T-helper 2 cell treated with Interferon-gamma antibody and Interleukin-4, amounts not matched to agents 5 μg/mL and 100 μg/mL, for 36 hours (primary cell): ENCODE results near the gene ESPNL.

Experiments
- DNase-seq: peaks from one replicate; pipeline ENCODE4 v3.0.0; 2021; ENCODE audit warnings: low spot score
- H3K27ac Mint-ChIP-seq: one replicate; pipeline ENCODE4 v1.8.0; 2021; ENCODE audit warnings: mild to moderate bottlenecking, mixed read lengths
- H3K27me3 Mint-ChIP-seq: one replicate; pipeline ENCODE4 v1.8.0; 2021; ENCODE audit warnings: low read depth, mixed read lengths
- H3K36me3 Mint-ChIP-seq: one replicate; pipeline ENCODE4 v1.8.0; 2021; ENCODE audit warnings: low read depth, mixed read lengths
- H3K4me1 Mint-ChIP-seq: one replicate; pipeline ENCODE4 v1.8.0; 2021; ENCODE audit warnings: low read depth, mixed read lengths
- H3K4me3 Mint-ChIP-seq: one replicate; pipeline ENCODE4 v1.8.0; 2022; ENCODE audit warnings: mild to moderate bottlenecking, moderate library complexity, mixed read lengths
- H3K9me3 Mint-ChIP-seq: one replicate; pipeline ENCODE4 v1.8.0; 2021; ENCODE audit warnings: mixed read lengths

The ESPNL gene

DNA sequence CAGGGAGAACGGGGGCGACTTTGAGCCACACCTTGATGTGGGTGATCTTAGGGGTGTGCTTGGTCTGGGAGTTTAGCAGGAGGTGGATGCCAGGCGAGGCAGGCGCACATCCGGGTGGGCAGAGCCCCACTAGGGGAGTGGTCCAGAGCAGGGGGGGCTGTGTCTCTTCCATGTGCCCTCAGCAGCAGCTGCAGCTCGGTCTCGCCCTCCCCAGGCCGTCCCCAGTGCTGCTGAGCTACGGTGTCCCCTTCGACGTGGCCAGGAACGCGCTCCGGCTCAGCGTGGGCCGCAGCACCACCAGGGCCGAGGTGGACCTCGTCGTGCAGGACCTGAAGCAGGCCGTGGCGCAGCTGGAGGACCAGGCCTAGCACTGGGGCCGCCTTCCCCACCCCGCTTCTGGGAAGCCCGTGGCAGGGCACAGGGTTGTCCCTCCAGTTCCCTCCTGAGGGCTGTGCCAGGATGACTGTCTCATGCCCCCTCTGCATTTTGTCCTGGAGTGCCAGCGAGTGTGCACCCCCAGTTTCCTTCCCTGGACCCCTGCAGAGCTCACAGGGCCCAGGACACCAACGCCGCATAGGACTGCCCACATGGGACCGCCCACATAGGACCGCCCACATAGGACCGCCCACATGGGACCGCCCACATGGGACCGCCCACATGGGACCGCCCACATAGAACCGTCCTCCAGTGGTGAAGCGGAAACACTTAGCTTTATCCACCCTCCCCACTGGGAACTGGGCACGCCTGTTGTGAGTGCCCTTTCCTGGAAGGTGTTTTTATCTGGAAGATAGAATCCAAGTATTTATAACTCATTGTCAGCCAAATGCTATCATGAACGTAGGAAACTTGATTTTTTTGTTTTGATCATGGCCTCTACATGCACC lies 1.9 kb upstream of the ESPNL start:
- H3K9me3 Mint-ChIP-seq = no peaks in the 10 kb centered on the region
- DNase-seq = no peak
- H3K27me3 Mint-ChIP-seq = no peaks in the 10 kb centered on the region
- H3K4me3 Mint-ChIP-seq = no peak overlapping the region
- no peaks in the 10 kb centered on the region for H3K4me1 Mint-ChIP-seq
- no peak overlapping the region for H3K27ac Mint-ChIP-seq
- H3K36me3 Mint-ChIP-seq = peaks cover 11% of the 10 kb centered on the region

DNA sequence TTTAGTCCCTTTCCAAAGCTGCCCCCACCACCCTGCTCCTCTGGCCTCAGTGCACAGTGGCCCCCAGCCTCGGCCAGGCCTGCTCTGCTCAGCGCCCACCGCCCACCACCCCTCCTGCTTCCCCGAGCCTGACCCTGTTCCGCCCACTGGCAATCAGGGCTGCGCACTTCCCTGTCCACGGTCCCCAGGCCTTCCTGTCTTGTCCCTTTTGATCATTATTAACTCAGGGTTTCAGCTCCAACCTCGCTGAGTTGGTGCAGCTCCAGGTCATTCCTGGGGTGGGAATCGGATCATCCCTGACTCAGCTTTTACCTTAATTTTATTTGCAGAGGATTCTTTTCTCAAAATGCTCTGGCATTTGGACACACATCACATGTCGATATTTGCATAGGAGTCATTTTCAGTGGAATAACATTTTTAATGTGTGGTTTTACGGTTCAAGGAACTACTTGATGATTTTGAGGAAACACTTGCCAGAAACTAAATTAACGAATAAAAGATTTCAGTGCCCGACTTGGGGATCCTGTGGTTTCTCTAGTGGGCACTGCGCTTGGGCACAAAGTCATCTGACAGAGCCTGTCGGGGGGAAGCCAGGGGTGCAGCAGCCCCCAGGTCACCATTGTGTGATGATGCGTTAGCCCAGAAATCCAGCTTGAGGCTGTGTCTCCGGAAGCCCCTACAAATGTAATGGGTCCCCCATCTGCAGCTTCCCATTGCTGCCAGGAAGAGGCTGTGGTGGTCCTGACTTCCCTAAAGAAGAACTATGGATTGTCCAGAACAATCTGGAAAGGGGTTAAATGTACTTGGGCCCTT lies 1.0 kb upstream of the ESPNL start:
- Mint-ChIP-seq H3K27me3 (no peaks in the 10 kb centered on the region), H3K4me1 (no peaks in the 10 kb centered on the region), H3K9me3 (no peaks in the 10 kb centered on the region), H3K36me3 (peaks cover 8% of the 10 kb centered on the region), H3K4me3 (no peak overlapping the region), H3K27ac (no peak overlapping the region)
- no peak for DNase-seq

DNA sequence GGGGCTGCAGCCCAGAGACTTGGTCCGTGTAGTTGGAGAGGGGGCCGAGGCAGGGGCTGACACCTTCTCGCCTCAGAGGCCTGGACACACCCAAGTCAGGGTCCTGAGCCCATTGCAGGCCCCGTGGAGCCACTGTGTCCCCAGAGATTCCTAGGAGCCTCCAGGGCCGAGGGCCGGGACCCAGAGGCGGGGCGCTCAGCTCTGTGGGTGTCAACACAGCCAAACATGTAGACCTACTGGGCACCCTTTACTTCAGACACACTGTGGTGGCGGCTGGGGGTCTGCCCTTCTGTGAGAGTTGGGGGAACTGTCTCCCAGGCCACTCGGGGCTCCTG lies 459 bp upstream of the ESPNL start:
- H3K4me1 Mint-ChIP-seq = no peaks in the 10 kb centered on the region
- no peak overlapping the region for H3K4me3 Mint-ChIP-seq
- peaks cover 8% of the 10 kb centered on the region for H3K36me3 Mint-ChIP-seq
- H3K27me3 Mint-ChIP-seq = no peaks in the 10 kb centered on the region
- DNase-seq = no peak
- H3K27ac Mint-ChIP-seq = no peak overlapping the region
- H3K9me3 Mint-ChIP-seq = no peaks in the 10 kb centered on the region

DNA sequence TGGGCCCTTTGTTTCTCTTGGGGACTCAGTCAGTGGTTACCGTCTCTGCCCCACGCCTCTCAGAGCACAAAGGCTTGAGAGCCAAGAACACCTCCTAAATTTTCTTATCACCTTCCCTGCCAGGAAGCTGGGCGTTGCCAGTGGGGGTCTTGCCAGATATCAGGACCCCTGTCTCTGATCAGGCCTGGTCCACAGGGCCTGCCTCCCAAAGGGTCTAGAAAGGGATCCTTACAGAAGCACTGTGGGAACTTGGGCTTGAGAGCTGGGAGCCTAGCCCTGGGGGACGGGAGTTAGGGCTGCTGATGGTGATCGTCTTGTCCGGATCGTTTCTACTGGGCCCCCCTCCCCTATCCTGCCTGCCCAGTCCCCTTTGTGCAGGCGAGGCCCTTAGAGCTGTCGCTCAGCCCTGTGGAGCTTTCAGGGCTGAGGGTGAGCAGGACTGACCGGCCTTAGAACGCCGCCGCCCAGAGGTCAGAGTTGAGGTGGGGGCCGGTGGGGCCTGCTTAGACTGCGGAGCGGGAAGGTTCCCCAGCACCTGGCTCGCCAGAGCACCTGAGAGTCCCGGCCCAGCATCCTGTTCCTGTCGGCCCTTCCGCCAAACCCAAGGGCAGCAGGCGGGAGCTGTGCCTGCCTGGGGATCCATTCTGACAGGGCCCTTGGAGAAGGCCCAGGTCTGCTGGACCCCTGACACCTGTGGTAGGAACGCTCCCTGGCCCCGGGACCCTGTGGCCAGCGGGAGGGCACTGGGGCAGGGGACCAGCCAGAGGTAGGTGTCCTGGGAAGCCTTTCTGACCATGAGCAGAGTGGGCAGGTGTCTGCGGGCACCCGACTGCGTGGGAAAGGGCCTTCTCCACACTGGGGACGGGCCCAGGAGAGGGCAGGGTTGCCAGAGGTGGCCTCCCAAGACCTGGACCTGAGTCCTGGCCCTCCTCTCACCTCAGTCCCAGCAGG lies 956 bp downstream of the ESPNL start:
- Mint-ChIP-seq H3K36me3 (peaks cover 8% of the 10 kb centered on the region), H3K9me3 (no peaks in the 10 kb centered on the region), H3K4me1 (no peaks in the 10 kb centered on the region), H3K27ac (no peak overlapping the region), H3K27me3 (no peaks in the 10 kb centered on the region), H3K4me3 (no peak overlapping the region)
- no peak for DNase-seq

DNA sequence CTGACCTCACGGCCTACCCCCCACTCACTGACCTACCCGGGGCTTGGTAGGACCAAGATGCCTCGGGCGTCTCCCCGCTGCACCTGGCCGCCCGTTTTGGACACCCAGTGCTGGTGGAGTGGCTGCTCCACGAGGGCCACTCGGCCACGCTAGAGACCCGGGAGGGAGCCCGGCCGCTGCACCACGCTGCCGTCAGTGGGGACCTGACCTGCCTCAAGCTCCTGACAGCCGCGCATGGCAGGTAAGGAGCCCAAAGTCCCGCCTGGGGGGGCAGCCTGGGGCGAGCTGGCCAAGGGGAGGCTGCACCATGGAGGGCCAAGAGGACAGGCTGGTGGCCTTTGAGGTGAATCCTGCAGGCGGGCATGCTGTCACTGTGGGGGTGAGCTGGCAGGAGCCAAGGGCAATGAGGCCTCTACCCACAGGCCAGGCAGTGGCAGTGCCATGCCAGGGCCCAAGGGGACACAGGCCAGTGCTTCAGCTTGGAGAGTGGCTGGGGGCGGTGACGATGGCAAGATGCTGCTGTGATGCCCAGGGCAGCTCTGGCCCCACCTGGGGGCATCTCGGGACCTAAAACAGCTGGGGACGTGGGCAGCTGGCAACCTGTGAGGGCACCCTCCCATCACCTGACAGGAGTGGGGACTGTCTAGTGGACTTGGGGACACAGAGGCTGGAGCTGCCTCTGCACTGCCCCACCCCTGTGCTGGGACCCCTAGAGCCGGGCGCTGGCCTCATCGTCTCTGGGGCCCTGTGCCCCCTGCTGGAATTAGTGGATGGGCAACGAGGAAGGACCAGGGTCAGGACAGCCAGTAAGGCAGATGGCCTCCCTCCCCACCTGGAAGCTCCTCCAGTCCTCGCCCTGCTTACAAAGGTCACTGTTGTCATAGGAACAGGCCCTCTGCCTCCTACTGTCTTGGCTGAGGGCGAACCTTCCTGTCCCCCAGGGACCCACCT lies 2.0 kb downstream of the ESPNL start:
- Mint-ChIP-seq H3K27me3 (no peaks in the 10 kb centered on the region), H3K4me3 (no peak overlapping the region), H3K36me3 (peaks cover 5% of the 10 kb centered on the region), H3K4me1 (no peaks in the 10 kb centered on the region), H3K9me3 (no peaks in the 10 kb centered on the region), H3K27ac (no peak overlapping the region)
- no peak for DNase-seq

DNA sequence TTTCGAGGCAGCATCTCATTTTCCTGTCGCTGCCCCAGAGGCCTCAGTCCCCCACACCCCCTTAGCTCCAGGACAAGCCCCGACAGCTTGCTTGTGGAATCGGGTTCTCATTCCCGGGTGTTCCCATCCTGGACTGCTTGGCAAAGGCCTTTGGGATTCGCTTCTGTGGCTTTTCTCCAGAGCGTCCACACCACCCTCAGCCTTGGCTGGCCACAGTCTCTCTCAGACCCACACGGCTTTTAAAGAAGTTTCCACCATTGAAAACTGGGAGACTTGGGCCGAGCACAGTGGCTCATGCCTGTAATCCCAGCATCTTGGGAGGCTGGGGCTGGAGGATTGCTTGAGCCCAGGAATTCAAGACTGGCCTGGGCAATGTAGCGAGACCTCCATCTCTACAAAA lies 2.7 kb downstream of the ESPNL start:
- H3K4me1 Mint-ChIP-seq = no peaks in the 10 kb centered on the region
- no peak overlapping the region for H3K27ac Mint-ChIP-seq
- no peak overlapping the region for H3K4me3 Mint-ChIP-seq
- no peak for DNase-seq
- no peaks in the 10 kb centered on the region for H3K27me3 Mint-ChIP-seq
- peaks cover 2% of the 10 kb centered on the region for H3K36me3 Mint-ChIP-seq
- H3K9me3 Mint-ChIP-seq = no peaks in the 10 kb centered on the region

DNA sequence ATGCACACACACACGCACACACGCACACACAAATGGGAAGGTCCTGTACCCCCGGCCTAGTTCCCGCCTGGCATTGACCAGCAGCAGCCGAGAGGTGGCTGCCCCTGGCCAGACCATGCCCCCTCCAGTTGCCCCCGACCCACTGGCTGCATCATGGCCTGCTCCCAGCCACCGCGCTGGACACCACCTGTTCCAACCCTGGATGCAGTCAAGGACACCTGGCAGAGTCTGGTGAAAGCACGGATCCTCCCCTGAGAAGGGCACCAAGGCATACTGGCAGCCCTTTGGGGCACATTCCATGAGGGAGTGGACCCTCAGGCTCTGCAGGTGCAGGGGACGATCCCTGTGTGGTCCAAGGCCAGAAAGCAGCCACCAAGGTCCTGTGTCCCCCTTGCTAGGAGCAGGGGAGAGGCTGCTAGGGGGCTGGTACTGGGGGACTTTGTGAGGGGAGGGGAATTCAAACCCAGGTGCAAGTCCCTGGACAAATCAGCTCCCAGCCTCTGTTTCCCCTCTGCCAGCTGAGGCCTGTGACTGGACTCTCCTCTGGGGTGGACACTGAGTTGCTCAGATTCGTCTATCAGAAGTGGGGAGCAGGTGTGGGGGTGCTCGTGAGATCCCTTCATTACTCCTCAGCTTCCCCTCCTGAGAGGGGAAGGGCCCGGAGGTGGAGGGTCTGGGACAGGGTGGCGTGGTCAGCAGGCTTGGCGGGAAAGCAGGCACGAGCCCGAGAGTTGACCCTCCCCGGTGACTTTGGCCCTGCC lies 3.5 kb downstream of the ESPNL start:
- no peak for DNase-seq

DNA sequence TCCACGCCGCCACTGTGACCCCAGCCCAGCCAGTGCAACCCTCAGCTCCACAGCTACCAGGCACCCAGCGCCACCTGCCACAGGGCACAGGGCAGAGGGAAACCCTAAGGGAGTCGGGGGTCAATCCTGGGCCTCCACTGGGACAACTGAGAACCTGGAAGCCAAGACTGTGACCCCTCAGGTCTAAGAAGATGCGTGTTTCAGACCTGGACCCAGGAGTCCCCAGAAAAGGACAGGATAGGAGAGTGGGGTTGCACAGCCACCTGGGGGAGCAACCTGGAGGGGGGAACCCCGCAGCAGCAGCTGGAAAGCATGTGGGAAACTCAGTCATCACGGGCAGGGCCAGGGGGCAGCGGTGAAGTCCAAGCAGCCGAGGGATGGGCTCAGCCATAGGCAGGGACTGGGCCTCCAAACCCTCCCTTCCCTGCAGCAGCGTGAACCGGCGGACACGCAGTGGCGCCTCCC lies 4.1 kb downstream of the ESPNL start:
- no peak for DNase-seq
- Mint-ChIP-seq H3K36me3 (no peaks in the 10 kb centered on the region), H3K4me3 (no peak overlapping the region), H3K9me3 (no peaks in the 10 kb centered on the region), H3K27me3 (no peaks in the 10 kb centered on the region), H3K4me1 (peaks cover 5% of the 10 kb centered on the region), H3K27ac (no peak overlapping the region)

More for the DNA sequence above, 3.5 kb downstream of the ESPNL start:
- Mint-ChIP-seq H3K27ac (no peak overlapping the region), H3K27me3 (no peaks in the 10 kb centered on the region), H3K9me3 (no peaks in the 10 kb centered on the region), H3K36me3 (peaks cover 2% of the 10 kb centered on the region), H3K4me3 (no peak overlapping the region), H3K4me1 (peaks cover under 1% of the 10 kb centered on the region)

DNA sequence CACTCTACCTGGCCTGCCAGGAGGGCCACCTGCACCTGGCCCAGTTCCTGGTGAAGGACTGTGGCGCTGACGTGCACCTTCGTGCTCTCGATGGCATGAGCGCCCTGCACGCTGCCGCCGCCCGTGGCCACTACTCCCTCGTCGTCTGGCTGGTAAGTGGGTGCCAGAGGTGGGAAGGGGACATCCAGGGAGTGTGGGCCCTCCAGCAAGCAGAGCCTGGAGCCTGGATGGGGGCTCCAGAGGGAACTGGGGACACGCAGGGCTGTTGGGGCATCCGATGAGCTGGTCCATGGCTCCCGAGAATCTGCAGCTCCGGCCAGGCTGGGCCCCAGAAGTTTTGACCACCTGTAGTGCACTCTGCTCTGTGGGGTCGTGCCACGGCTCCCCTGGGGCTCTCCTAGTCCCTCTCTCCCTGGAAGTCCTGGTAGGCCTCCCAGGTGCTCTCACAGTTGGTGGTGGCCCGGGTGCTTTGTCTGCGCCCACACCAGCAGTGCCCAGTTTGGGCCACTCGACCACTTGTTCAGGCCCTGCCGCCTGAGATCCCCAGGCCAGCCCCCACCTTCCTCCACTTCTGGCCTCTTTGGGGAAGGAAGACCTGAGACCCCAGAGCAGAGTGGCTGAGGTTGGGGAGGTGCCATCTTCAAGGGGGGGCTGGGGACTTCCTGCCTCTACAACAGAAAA lies 4.7 kb downstream of the ESPNL start:
- Mint-ChIP-seq H3K4me3 (no peak overlapping the region), H3K36me3 (no peaks in the 10 kb centered on the region)

DNA sequence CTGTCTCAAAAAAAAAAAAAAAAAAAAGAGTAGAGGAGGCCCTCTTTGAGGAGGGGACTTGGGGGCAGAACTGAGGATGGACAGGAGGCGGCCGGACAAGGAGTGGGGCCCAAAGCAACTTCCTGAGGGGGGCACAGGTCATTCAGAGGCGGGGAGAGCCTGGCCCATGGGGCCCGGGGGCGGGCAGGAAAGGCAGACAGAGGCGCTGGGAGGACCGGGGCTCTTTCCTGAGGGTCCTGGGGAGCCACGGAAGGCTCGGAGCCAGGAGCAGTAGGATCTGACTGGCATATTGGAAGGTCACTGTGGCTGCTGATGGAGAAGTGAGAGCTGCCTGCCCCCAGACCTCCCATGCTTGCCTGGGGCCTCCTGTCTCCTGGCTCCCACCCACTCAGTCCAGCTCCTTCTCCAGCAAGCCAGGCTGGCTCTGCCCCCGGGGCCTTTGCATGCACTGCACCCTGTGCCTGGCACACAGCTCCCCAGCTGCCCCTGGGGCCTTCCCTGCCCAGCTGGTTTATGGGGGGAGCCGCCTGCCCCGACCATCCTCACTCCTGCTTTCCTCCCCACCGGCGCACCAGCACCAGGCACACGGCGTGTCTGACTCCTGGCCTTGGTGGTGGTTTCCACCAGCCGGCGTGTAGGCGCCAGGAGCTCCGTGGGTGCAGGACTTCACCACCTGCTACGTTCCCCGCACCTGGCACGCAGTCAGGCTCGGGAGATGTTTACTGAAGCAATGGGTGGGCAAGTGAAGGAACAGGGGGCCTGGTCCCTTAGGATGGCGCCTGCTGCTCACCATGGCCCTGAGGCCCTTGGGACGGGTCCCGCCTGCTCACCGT lies 5.6 kb downstream of the ESPNL start:
- H3K27ac Mint-ChIP-seq = no peak overlapping the region
- no peaks in the 10 kb centered on the region for H3K36me3 Mint-ChIP-seq
- DNase-seq = no peak
- no peaks in the 10 kb centered on the region for H3K9me3 Mint-ChIP-seq
- H3K27me3 Mint-ChIP-seq = no peaks in the 10 kb centered on the region
- H3K4me1 Mint-ChIP-seq = peaks cover 5% of the 10 kb centered on the region
- H3K4me3 Mint-ChIP-seq = no peak overlapping the region

More for the DNA sequence above, 4.7 kb downstream of the ESPNL start:
- Mint-ChIP-seq H3K27me3 (no peaks in the 10 kb centered on the region), H3K27ac (no peak overlapping the region), H3K4me1 (peaks cover 5% of the 10 kb centered on the region), H3K9me3 (no peaks in the 10 kb centered on the region)
- DNase-seq = no peak

DNA sequence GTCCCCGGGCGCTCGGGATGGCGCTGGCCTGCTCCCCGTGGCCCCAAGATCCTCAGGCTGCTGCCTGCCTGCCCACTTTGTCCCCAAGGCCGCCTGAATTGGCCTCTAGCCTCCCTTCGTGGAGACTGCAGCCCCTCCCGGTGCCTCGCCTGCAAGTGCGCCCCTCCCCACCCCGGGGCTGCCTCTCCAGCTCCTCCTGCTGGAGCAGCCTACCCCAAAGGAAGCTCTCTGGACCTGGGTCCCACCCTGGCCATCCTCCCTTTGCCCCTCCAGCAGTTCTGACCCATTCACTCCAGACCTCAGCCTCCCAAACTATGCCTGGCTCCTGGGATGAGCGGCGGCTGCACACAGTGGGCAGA lies 6.2 kb downstream of the ESPNL start:
- H3K27me3 Mint-ChIP-seq = no peaks in the 10 kb centered on the region
- DNase-seq = no peak
- H3K4me1 Mint-ChIP-seq = peaks cover 5% of the 10 kb centered on the region
- no peak overlapping the region for H3K27ac Mint-ChIP-seq
- H3K4me3 Mint-ChIP-seq = no peak overlapping the region
- H3K9me3 Mint-ChIP-seq = peaks cover 2% of the 10 kb centered on the region
- H3K36me3 Mint-ChIP-seq = no peaks in the 10 kb centered on the region
